ENCODE results near the gene AGR3. TPM values are rescaled to one million over a fixed set of nuclear protein-coding genes. Genes with fewer than 3 reads are reported as not detected.

AGR3 gene
- total RNA-seq, result not detected in 2 replicates

DNA sequence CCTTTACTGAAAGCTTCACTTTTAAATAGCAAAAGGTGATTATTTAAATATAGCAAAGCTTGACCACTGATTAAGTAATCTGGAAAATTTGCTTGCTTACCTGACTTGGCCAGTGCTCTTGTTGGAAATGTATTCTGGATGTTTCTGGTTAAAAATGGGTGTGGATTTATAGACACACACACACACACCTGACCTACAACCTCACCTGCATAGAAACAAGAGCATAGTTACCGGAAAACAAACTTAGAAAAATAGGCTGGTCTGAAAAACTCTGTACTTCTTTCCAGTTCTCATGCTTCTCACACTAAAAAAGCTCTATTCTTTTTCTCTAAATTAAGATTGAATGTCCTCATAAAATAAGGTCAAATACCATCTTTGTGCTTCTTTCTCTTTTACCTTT, at the start of gene AGR3:
Gene AGR3 (minus strand): TSS at position 140 of the 400 bp plus-strand sequence. CDS start 3,365 bp downstream, outside the sequence.
- no peak for DNase-seq (ENCODE audit: low read depth in 2 of 2)

DNA sequence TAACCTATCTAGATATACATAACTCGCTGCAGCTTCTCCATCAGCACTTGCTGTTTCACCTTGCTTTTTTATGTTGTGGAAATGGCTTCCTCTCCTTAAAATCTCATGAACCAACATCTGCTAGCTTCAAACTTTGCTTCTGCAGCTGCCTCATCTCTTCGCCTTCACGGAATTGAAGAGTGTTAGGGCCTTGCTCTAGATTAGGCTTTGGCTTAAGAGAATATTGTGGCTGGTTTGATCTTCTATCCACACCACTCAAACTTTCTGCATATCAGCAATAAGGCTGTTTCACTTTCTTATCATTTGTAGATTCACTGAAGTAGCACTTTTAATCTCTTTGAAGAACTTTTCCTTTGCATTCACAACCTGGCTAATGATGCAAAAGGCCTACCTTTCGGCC, 49.2 kb upstream of the AGR3 start:
- DNase-seq (ENCODE audit: low read depth in 2 of 2), result no peak

DNA sequence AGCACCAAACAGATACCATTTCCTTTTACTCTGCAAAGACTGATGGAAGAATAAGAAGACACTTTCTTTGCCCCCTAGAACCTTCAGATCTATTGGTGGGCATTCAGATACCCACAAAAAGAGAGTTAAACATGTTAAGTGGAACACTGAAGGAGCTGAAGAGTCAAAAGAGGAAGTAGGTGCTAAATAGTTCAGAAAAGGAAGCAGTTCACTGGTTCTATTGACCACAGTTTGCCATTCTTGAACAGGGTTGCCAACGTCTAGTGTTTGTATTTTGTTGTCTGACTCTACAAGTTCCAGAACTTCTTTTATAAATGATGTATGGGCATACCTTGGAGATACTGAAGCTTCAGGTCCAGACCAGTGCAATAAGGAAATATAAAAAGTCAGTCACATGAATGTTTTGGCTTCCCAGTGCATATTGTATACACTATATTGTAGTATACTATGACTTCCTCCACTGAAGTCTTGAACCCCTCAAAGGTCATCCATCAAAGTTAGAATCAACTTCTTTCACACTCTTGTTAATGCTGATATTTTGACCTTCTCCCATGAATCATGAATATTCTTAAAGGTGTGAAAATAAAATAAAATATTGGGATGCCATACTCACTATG, 47.5 kb upstream of the AGR3 start:
- no peak for DNase-seq (ENCODE audit: low read depth in 2 of 2)

DNA sequence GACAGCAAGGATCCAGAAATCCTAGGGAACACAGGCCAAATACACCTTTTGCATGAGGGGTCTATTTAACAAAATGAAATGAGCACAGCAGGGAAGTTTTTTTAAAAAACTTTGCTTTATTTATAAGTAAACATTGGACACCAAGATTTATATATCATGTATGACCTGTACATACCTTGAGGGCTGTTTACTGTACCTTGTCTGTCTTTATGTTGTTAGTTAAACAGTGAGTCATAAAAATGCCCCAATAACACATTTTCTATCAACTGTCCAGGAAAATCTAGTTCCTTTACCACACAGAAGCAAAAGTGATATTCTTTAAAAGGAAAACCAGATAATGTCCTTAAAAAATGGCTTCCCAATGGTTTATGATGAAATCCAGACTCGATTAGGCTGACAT, 45.1 kb upstream of the AGR3 start:
- no peak for DNase-seq (ENCODE audit: low read depth in 2 of 2)

DNA sequence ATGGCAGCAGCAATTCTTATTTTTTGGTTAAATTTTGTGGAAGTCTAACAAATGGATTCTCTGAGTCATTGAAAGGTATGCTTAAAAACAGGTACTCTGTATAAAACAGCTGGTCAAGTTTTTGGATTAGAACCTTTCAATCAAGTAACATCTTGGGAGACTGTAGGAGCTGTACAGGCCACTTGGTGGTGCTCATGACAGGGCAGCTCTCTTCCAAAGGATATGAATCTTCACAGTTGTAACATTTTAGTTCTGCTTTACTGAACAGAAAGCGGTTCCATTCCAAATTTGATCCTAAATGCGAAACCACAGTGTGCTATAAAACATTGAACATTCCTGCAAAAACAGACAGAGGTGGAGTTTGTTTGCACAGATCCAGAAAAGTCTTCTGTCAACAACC, 44.5 kb upstream of the AGR3 start:
- DNase-seq (ENCODE audit: low read depth in 2 of 2), result peak; percentile 28 to 64

DNA sequence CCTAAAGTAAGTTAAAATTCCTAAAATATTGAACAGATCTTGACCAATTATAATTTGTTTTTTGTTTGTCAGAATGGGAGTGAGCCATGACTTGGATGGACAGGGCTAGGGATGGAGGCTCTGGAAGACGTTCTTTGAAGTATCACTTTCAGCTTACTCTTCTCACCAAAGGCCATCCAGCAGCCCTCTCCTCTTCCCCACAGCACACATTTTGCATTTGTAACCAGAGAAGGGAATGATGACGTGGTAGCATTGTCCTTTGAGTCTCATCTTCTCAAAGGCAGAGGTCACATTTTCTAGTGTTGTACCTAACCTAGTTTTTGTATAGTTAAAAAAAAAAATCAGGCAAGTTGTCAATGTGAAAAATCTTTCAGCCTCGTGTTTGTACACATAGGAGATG, 43.8 kb upstream of the AGR3 start:
- no peak for DNase-seq (ENCODE audit: low read depth in 2 of 2)

DNA sequence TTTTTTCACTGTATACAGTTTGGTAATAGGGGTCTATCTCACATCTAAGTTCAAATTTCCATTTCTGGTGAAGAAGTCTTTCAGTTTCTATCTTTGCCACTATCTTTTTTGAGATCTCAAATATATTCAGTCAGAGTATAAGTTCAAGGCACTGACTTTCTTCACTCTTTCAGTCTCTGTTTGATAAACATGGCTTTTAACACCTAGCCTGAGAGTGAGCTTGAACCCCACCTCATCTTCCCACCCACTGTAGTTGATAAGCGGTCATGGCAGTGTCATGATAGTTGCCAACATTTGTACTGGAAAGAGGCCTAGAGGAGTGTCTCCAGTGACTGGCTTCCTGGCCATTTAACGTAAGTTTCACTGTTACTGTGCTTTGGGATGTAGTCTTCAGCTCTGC, 41.2 kb upstream of the AGR3 start:
- no peak for DNase-seq (ENCODE audit: low read depth in 2 of 2)

DNA sequence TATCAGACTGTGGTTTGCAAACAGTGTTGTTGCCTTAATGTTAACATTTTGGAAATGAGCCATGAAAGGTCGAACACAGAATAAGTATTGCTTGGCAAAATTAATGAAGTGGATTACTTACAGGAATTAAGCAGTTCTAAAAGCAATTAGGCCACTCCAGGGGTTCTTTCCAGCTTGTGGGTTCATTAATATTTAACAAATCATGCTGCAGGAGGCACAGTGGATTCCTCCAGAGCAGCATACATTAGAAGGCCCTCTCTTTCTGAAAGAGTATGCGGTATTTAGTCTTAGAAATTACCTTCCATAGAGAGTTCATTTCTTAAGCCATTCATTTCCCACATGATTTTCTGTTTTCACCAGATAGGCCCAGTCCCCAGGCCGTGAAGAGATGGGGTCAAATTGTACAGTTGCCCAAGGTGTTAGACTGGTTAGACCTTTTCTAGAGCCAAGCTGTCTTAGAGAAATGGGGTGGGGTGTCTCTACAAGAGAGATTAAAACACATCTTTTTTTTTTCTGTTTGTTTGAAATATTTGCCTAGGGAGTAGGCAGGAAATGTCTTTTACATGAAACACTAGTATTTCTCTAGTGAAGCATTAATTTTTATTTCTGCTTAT, 40.0 kb upstream of the AGR3 start:
- no peak for DNase-seq (ENCODE audit: low read depth in 2 of 2)

DNA sequence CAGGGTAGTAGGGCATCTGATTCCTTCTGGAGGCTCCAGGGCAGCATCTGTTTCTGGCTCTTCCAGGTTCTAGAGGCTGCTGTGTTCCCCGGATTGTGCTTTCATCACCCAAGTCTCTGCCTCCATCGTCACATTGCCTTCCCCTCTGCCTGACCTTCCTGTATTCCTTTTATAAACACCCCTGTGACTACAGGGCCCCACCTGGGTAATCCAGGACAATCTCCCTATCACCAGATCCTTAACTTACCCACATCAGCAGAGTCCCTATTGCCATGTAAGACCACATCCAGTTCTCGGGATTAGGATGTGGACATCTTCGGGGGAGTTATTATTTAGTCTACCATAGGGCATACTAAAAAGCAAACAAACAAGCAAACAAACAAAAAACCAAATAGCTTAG, 39.4 kb upstream of the AGR3 start:
- DNase-seq (ENCODE audit: low read depth in 2 of 2), result no peak

DNA sequence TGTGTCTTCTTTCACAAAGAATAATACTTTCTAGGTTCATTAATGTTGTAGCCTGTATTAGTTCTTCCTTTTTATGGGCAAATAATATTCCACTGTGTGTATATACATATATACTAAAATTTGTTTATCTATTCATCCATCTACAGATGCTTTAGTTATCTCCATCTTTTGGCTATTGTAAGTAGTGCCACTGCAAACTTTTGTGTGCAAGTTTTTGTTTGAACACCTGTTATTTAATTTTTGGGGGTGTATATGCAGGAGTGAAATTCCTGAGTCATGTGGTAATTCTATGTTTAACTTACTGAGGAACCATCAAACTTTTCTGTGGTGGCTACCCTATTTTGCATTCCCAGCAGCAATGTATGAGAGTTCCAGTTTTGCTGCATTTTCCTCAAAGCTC, 37.7 kb upstream of the AGR3 start:
- no peak for DNase-seq (ENCODE audit: low read depth in 2 of 2)

DNA sequence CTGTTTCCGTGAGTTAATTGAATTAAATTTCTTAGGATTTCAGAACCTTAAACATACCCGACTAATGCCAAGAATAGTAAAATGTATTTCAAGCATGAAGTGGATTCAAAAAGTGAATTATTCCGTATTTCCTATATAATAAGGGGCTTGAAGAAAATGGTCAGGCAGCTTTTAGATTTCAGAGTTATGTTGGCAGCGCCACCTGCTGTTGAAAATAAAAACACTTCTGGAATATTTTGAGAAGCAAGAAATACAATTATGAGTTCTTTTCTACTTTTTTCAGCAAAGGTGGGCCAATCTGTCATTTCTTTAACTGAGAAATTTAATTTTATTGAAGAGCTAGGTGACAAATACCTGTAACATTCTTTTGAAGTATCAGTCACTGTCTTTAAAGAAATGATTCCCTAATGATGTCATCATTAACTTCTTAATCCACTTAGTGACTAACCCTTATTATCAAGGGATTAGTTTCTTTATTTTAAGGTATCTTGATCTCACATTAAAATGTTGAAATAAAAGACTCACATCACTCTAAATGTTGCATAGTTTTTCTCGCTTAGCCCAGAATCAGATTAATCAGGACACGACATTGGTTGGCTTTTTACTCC, 36.6 kb upstream of the AGR3 start:
- DNase-seq (ENCODE audit: low read depth in 2 of 2), result peak; percentile 24 to 52

DNA sequence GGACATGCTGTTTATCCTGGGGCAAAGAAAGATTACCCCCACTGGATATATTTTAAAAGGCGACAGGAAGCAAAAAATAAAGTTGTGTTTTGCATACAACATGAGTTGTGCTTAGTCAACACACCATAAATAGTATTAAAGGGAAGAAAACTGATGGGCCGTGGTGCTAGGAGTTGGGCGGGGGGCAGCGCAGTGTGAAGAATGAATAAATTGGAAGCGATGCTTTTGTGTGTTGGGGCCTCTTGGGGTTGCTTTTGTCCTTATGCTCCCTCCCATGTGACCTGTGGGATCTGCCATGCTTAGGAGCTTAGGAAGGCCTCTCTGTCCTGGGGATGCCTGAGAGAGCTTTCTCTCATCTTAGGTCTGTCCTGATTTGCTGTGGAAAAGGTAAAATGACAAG, 35.0 kb upstream of the AGR3 start:
- DNase-seq (ENCODE audit: low read depth in 2 of 2), result no peak

DNA sequence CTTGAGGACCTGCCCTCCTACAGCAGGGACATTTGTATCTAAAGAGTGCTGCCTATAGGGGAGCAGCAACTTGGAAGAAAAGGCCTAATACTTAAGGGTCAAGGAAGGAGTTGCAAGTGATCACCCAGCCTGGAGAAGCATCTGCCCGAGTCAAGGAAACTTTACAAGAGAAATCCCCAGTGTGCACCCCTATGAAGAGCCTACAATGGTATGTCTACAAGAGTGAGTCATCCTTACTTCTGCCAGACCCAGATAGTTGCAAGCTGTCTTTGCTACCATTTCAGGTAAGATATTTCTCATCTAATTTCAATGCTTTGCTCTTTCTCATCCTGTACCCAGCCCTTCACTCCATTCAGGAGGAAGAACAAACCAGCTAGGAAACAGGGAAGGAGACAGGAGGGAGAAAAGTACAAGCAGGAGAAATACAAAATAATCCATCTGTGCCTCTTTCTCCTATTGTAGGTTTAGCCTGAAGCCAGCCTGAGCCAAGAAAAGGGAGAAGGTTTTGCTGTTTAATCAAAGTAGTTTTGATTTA, 34.4 kb upstream of the AGR3 start:
- DNase-seq (ENCODE audit: low read depth in 2 of 2), result no peak

DNA sequence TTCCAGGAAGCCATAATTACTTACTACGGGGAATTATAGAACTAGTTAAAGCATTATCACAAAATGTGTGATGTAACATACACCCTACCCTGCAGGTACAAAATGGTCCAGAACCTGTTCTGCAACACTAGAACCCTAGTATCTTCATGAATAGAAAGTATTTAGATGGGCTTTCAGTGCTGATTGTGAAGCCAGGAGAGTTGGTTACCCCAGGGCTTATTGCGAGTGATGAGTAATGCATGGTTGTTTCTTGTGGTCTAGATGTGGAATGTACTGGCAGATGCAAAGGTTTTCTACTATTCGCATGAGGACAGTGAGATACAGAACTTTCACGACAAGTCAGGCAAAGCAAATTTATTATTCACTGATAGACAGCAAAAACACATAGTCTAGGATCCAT, 33.6 kb upstream of the AGR3 start:
- DNase-seq (ENCODE audit: low read depth in 2 of 2), result no peak

DNA sequence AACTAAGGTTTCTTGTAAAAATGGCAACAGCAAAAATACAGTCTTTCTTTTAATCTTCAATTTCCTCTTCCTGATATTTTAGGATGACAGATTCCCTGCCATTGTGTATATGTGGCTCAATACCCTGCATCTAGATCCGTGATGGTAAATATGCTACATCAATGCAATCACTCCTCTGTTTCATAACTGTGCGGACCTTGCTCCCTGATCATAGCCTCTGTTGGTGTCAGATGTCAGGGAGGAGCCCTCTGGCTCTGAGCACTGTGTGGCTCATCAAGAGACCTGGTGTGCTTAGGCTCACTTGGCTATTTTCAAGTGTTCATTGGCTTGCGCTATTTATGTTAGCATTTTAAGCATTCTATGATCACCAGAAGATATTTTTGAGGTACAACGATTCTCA, 33.0 kb upstream of the AGR3 start:
- DNase-seq (ENCODE audit: low read depth in 2 of 2), result no peak

DNA sequence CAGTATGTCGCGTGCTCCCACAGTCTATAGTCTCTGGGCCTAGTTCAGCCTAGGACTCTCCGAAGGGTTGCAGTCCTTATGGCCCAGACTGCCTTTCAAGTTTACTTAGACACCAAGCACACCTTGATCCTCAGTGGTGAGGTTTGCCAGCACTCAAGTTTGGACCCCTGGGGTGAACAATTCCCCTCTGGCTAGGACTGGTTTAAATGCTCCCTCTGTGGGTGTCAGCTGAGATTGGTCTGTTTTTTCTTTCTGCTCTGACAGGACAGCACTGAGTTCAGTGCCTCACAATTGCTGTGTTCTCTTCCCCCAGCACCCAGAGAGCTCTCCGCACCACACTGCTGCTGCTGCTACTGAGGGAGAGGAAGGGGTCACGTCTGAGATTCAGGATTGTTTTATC, 31.9 kb upstream of the AGR3 start:
- no peak for DNase-seq (ENCODE audit: low read depth in 2 of 2)

DNA sequence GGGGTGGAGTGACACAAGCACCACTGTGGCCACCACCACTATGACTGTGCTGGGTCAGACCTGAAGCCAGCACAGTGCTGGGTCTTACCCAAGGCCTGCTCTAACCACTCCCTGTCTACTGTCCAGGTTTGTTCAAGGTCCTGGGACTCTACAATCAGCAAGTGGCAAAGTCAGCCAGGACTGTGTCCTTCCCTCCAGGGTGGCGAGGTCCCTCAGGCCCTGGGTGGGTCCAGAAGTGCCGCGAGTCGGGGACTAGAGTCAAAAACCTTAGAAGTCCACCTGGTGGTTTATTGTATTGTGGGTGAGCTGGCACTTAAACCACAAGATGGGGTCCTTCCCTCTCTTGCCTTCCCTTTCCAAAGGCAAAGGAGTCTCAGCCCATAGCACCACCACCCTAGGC, 30.8 kb upstream of the AGR3 start:
- no peak for DNase-seq (ENCODE audit: low read depth in 2 of 2)

DNA sequence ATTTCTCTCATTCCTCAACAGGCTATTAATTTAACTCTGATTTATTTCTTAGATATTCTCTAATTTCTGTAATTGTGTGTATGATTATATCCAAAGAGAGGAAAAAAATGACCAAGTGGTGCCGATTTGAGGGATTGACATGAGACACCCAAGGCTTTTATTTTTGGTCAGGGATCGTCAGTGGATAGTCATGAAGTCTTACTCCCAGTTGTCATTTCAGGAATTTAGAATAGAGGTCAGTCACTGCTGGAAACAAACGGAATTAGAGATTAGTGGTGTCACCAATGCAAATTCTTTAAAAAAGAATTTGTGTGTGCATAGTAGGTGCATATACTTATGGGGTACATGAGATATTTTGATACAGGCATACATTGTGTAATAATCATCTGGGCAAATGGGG, 26.8 kb upstream of the AGR3 start:
- DNase-seq (ENCODE audit: low read depth in 2 of 2), result no peak

DNA sequence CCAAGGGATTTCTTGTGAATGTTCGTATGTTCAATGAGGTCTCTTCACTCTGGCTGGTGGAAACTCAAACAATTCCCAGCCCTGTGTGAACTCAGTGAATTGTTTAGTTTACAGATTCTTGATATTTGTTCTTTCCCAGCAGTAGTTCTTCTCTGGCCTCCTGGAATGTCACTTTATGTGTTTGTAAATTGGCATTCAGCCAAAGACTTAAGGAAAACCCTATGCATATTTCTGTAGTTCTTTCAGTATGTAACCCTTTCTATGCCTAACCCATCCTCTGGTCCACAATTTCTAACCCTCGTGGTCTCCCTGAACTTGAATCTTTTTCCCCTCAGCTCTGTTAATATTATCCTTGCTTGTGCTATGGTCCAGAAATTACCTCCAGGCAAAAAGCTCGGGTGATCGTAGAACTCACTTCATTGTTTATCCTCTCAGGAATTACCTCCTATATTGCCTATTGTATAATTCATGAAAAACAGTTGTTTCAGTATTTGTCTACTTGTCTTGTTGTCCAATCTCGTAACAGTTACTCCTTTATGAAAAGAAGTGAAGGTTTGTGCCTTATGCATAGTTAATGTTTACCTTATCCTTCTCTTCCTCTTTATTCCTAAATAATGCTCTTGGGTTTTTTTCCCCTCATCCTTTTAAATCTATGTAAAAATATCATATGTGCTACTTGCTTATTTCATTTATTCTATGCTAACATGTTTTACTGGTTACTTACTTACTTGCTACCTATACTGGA, 23.7 kb upstream of the AGR3 start:
- peak in 1 of 2 donors; percentile 36 for DNase-seq (ENCODE audit: low read depth in 2 of 2)

DNA sequence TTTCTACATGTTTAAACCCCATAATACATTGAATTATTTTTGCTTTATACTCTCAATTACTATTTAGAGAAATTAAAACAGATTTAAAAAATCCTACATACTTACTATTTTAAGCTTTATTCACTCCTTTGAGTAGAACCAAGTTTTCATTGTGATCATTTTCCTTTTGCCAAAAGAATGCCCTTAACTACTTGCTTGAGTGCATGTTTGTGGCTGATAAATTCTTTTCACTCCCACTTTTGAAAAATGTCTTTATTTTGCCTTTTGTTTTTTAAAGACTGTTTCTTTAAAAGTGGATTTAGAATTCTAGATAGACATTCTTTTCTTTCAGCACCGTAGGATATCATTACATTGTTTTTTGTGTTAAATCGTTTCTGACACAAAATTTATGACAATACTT, 22.3 kb upstream of the AGR3 start:
- DNase-seq (ENCODE audit: low read depth in 2 of 2), result no peak

DNA sequence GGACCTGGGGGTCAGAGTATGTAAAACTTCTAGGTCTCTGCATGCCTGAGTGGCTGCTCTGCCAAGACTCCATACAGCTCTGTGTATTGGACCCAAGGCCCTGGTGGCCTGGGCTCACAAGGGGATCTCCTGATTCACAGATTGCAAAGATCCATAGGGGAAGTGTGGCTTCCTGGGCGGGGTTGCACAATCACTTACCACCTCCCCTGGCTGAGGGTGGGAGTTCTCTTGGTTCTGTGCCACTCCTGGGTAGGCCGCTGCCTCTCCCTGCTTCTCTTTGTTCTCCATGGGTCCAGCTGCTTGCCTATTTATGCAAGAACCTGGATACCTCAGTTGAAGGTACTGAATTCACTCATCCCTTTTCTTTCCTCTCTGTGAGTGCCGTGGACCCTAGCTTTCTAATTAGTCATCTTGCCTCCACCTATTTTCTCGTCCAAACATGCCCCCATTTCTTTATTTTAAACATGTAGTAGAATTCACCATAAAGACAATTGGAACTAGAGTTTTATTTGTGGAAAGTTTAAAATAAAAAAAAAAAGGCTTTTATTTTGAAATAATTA, 18.5 kb upstream of the AGR3 start:
- DNase-seq (ENCODE audit: low read depth in 2 of 2), result no peak

Data from dermis microvascular lymphatic vessel endothelial cell (primary cell).